PC-3 (cell line): ENCODE measurements around the gene GRIN1. TPM values are rescaled to one million over a fixed set of nuclear protein-coding genes. Genes with fewer than 3 reads are reported as not detected.

ENCODE experiments used
- ATAC-seq: fragments of 200-7000 bp; cut with Tn5 transposase; 2 replicates; pipeline ENCODE4 v1.9.1; 2020; ENCODE audit warnings: mild to moderate bottlenecking, moderate library complexity
- BruUV-seq: library from RNA; stranded (reverse); fragments of 400-500 nt; replicated peaks from 2 replicates; lab custom pipeline; 2021; lab: Mats Ljungman, UMichigan
- CTCF ChIA-PET: fragments of 300-600 bp; sonication (Branson Sonifier 250); formaldehyde crosslinking; loops from one replicate; lab custom pipeline; 2022; ENCODE audit warnings: antibody characterized with exemption; lab: Charles Lee
- POLR2A ChIA-PET: fragments of 300-600 bp; sonication (Branson Sonifier 250); formaldehyde crosslinking; loops from one replicate; lab custom pipeline; 2022; ENCODE audit warnings: antibody characterized with exemption; ENCODE audit not compliant: unreplicated experiment; lab: Charles Lee
- DNase-seq: peaks from one replicate; pipeline ENCODE4 v3.0.0-alpha.2; 2015
- H2AFZ ChIP-seq: fragments of 300-600 bp; sonication (generic); 2 replicates; pipeline ENCODE4 v1.6.0; 2016; ENCODE audit warnings: antibody characterized with exemption, low read length
- H3F3A ChIP-seq: fragments of 300-600 bp; sonication (generic); one replicate; pipeline ENCODE4 v1.6.0; 2017; ENCODE audit warnings: antibody characterized with exemption, low read length, control low read depth, mild to moderate bottlenecking; ENCODE audit not compliant: unreplicated experiment
- H3K27ac ChIP-seq: fragments of 300-600 bp; sonication (generic); 2 replicates; pipeline ENCODE4 v1.5.1; 2016; ENCODE audit warnings: mild to moderate bottlenecking, low read length
- H3K27me3 ChIP-seq: fragments of 300-600 bp; sonication (generic); 2 replicates; pipeline ENCODE4 v1.6.1; 2016; ENCODE audit warnings: low read length, mixed read lengths
- H3K36me3 ChIP-seq: fragments of 300-600 bp; sonication (generic); 2 replicates; pipeline ENCODE4 v1.6.1; 2016; ENCODE audit warnings: low read depth, mixed run types, low read length, mixed read lengths
- H3K4me1 ChIP-seq: fragments of 300-600 bp; sonication (generic); 2 replicates; pipeline ENCODE4 v1.5.1; 2016; ENCODE audit warnings: low read length; ENCODE audit not compliant: insufficient read depth
- H3K4me2 ChIP-seq: fragments of 300-600 bp; sonication (generic); 2 replicates; pipeline ENCODE4 v1.6.0; 2016; ENCODE audit warnings: low read length
- H3K4me3 ChIP-seq: fragments of 300-600 bp; sonication (generic); 2 replicates; pipeline ENCODE4 v1.5.1; 2016; ENCODE audit warnings: mild to moderate bottlenecking, low read length, mixed read lengths
- H3K79me2 ChIP-seq: fragments of 300-600 bp; sonication (generic); 2 replicates; pipeline ENCODE4 v1.6.1; 2017; ENCODE audit warnings: low read length, mixed read lengths
- H3K9ac ChIP-seq: fragments of 300-600 bp; sonication (generic); 2 replicates; pipeline ENCODE4 v1.6.0; 2016; ENCODE audit warnings: mild to moderate bottlenecking, low read length
- H3K9me2 ChIP-seq: fragments of 300-600 bp; sonication (generic); replicated peaks from 2 replicates; pipeline ENCODE4 v1.6.1; 2016; ENCODE audit warnings: mixed run types, low read length, mixed read lengths
- H3K9me3 ChIP-seq: fragments of 300-600 bp; sonication (generic); 2 replicates; pipeline ENCODE4 v1.6.1; 2016; ENCODE audit warnings: low read length, mixed read lengths
- H4K20me1 ChIP-seq: fragments of 300-600 bp; sonication (generic); 2 replicates; pipeline ENCODE4 v1.6.1; 2016; ENCODE audit warnings: low read length, mixed read lengths
- CTCF ChIP-seq: fragments of 300-600 bp; sonication (generic); conservative IDR thresholded peaks from 2 replicates; pipeline ENCODE4 v1.5.1; 2017; ENCODE audit warnings: antibody characterized with exemption, low read depth, mild to moderate bottlenecking, low read length
- EZH2 ChIP-seq: fragments of 300-600 bp; sonication (generic); IDR thresholded peaks from one replicate; pipeline ENCODE4 v1.6.1; 2017; ENCODE audit warnings: antibody characterized with exemption, mild to moderate bottlenecking, low read length; ENCODE audit not compliant: unreplicated experiment
- EZH2phosphoT487 ChIP-seq: fragments of 300-600 bp; sonication (generic); IDR thresholded peaks from 2 replicates; pipeline ENCODE4 v1.6.1; 2018; ENCODE audit warnings: mild to moderate bottlenecking, antibody characterized with exemption, low read length, borderline replicate concordance
- intact Hi-C: fragments of 100-400 bp; cut with micrococcal nuclease; formaldehyde crosslinking; loops from 2 replicates; pipeline ENCODE4 v1.9.0; 2023
- total RNA-seq: library from RNA; depleted of rRNA; stranded (reverse); fragments of >200 nt; gene quantifications from 2 replicates; pipeline ENCODE4 v1.2.3, GENCODE V29; 2014

GRIN1 gene
- total RNA-seq, 1 experiment from 2014 or later, result 0.11 TPM

GRCh38 chr9:137114220-137114612 lies 24.7 kb upstream of the GRIN1 start:
- CTCF ChIA-PET, result no interaction called here
- no TSS peak for BruUV-seq
- intact Hi-C loops, result no loop called here
- Histone ChIP-seq H3K4me1 (0 out of 2 replicates have a peak, but pooled peaks cover 5% of the 10 kb centered on the region), H3K4me2 (peak overlapping the region; percentile 82), H3F3A (no peaks in the 10 kb centered on the region), H3K79me2 (no peaks in the 10 kb centered on the region), H3K27me3 (no peaks in the 10 kb centered on the region), H3K9me2 (no peaks in the 10 kb centered on the region), H3K4me3 (peak overlapping the region; percentile 70), H3K9ac (peak overlapping the region; percentile 49), H3K27ac (no peak overlapping the region), H3K36me3 (no peaks in the 10 kb centered on the region), H2AFZ (peak overlapping the region; percentile 77; the same call in 1 of the 2 replicates), H3K9me3 (no peaks in the 10 kb centered on the region), H4K20me1 (no peaks in the 10 kb centered on the region)
- DNase-seq (no peak), ATAC-seq (peak; percentile 17)
- TF ChIP-seq EZH2phosphoT487 (no peak), EZH2 (no peak), CTCF (no peak)
- POLR2A ChIA-PET, result no interaction called here

- ChIA-PET POLR2A (no interaction called here), CTCF (no interaction called here)
- Histone ChIP-seq H3K9me2 (no peaks in the 10 kb centered on the region), H3F3A (no peaks in the 10 kb centered on the region), H3K27ac (no peak within 1 kb of the TSS), H2AFZ (peak within 1 kb of the TSS; percentile 77), H3K36me3 (no peaks in the 10 kb centered on the region), H3K27me3 (no peaks in the 10 kb centered on the region), H3K4me2 (peak within 1 kb of the TSS; percentile 82), H3K9me3 (no peaks in the 10 kb centered on the region), H4K20me1 (no peaks in the 10 kb centered on the region), H3K79me2 (no peaks in the 10 kb centered on the region), H3K4me1 (0 out of 2 replicates have a peak, but pooled peaks cover 5% of the 10 kb centered on the region), H3K4me3 (peak within 1 kb of the TSS; percentile 70), H3K9ac (peak within 1 kb of the TSS; percentile 49)
- DNase-seq (peak; percentile 41), ATAC-seq (peak; percentile 79)
- intact Hi-C loops, result loop anchor here (5.0 kb wide), 1 partner anchor 112 kb away; the partner anchor contains the start of genes CYSRT1 and RNF224
- no peak for TF ChIP-seq EZH2phosphoT487
- no peak for TF ChIP-seq EZH2
- no TSS peak for BruUV-seq
These were observed 24.2 kb upstream of the GRIN1 start, which contains the start of gene DPP7 for GRCh38 chr9:137114613-137115393. Gene DPP7, minus strand, starts transcription at chr9:137114733. Its CDS starts 20 bp downstream, at chr9:137114713.

GRCh38 chr9:137115394-137116026 lies 23.4 kb upstream of the GRIN1 start:
- Histone ChIP-seq H3K9ac (no peak overlapping the region), H2AFZ (0 out of 2 replicates have a peak overlapping the region, but pooled peaks have one; percentile 77), H3K9me3 (no peaks in the 10 kb centered on the region), H3F3A (no peaks in the 10 kb centered on the region), H3K4me1 (0 out of 2 replicates have a peak, but pooled peaks cover 5% of the 10 kb centered on the region), H3K36me3 (no peaks in the 10 kb centered on the region), H3K27me3 (no peaks in the 10 kb centered on the region), H3K4me3 (peak overlapping the region; percentile 70; the same call in 1 of the 2 replicates), H3K9me2 (no peaks in the 10 kb centered on the region), H3K79me2 (no peaks in the 10 kb centered on the region), H3K4me2 (peak overlapping the region; percentile 82), H3K27ac (no peak overlapping the region), H4K20me1 (no peaks in the 10 kb centered on the region)
- intact Hi-C loops, result loop anchor here (5.0 kb wide), 1 partner anchor 112 kb away; the partner anchor contains the start of genes CYSRT1 and RNF224
- ATAC-seq, result no peak
- no peak for TF ChIP-seq EZH2
- no peak for TF ChIP-seq CTCF
- TF ChIP-seq EZH2phosphoT487, result no peak
- POLR2A ChIA-PET, result no interaction called here
- CTCF ChIA-PET, result no interaction called here
- BruUV-seq, result no TSS peak
- DNase-seq, result no peak
